Endothelial cell of umbilical vein (primary cell): Measurements from ENCODE around the gene GFOD1. TPM values are rescaled to one million over a fixed set of nuclear protein-coding genes. Genes with fewer than 3 reads are reported as not detected.

ENCODE experiments used
- BruUV-seq: library from RNA; stranded (reverse); fragments of 400-500 nt; replicated peaks from 2 replicates; lab custom pipeline; 2021; lab: Mats Ljungman, UMichigan
- CTCF ChIA-PET: fragments of 300-600, 350-600 bp; sonication (Branson Sonifier 250); formaldehyde crosslinking; loops from one replicate; lab custom pipeline; 2021; ENCODE audit warnings: antibody characterized with exemption, inconsistent platforms; lab: Charles Lee
- POLR2A ChIA-PET: fragments of 300-600, 350-600 bp; sonication (Branson Sonifier 250); formaldehyde crosslinking; loops from one replicate; lab custom pipeline; 2021; ENCODE audit warnings: antibody characterized with exemption, inconsistent platforms; lab: Charles Lee
- DNase-seq: peaks from one replicate; pipeline ENCODE4 v3.0.0-alpha.2; 2011; ENCODE audit warnings: low read depth, low spot score
- FAIRE-seq: peaks from 2 replicates; lab custom pipeline; 2011; peaks lifted over from hg19 to GRCh38; lab: Jason Lieb, UNC
- H2AFZ ChIP-seq: 2 replicates; pipeline ENCODE4 v1.6.0; 2012; ENCODE audit warnings: low read depth, low read length, control low read depth, inconsistent platforms
- H3K27ac ChIP-seq: 2 replicates; pipeline ENCODE4 v1.5.1; 2011; ENCODE audit warnings: low read depth, mild to moderate bottlenecking, control low read depth, low read length, moderate library complexity; ENCODE audit not compliant: insufficient read depth
- H3K27me3 ChIP-seq, 2 experiments: 2 replicates each; pipeline versions ENCODE4 v1.6.0 to v1.6.1; 2011; ENCODE audit warnings: low read length in 2 of 2, mixed read lengths in 1 of 2; ENCODE audit not compliant: control insufficient read depth in 2 of 2, insufficient read depth in 2 of 2
- H3K36me3 ChIP-seq, 2 experiments: 2 replicates in 1 of 2; 3 replicates in 1 of 2; pipeline ENCODE4 v1.5.1; 2011; ENCODE audit warnings: low read length in 2 of 2, mild to moderate bottlenecking in 1 of 2, moderate library complexity in 1 of 2; ENCODE audit not compliant: control insufficient read depth in 2 of 2, insufficient read depth in 2 of 2; ENCODE audit errors: extremely low read depth in 1 of 2
- H3K4me1 ChIP-seq: 3 replicates; pipeline ENCODE4 v1.5.1; 2011; ENCODE audit warnings: mild to moderate bottlenecking, low read length; ENCODE audit not compliant: control insufficient read depth, insufficient read depth; ENCODE audit errors: extremely low read depth
- H3K4me2 ChIP-seq: 2 replicates; pipeline ENCODE4 v1.6.1; 2011; ENCODE audit warnings: low read length, control low read depth, mixed read lengths; ENCODE audit not compliant: insufficient read depth
- H3K4me3 ChIP-seq, 3 experiments: fragments of 200-600 bp in 1 of 3; sonication (generic), shearing (Covaris generic) in 1 of 3; replicated peaks in 1 of 3; 2 replicates each; pipeline ENCODE4 v1.5.1; 2011 to 2016; ENCODE audit warnings: control low read depth in 3 of 3, low read length in 3 of 3, mild to moderate bottlenecking in 2 of 3, inconsistent platforms in 1 of 3, low read depth in 1 of 3, moderate library complexity in 1 of 3; ENCODE audit not compliant: insufficient read depth in 1 of 3
- H3K79me2 ChIP-seq: 2 replicates; pipeline ENCODE4 v1.6.0; 2012; ENCODE audit warnings: low read length, inconsistent platforms; ENCODE audit not compliant: control insufficient read depth, insufficient read depth
- H3K9ac ChIP-seq: replicated peaks from 2 replicates; pipeline ENCODE3; 2011; ENCODE audit warnings: low read length, control low read depth; ENCODE audit not compliant: insufficient read depth; ENCODE audit errors: extremely low read depth
- H3K9me1 ChIP-seq: replicated peaks from 3 replicates; pipeline ENCODE4 v1.6.0; 2011; ENCODE audit warnings: mild to moderate bottlenecking, low read length; ENCODE audit not compliant: control insufficient read depth, insufficient read depth; ENCODE audit errors: extremely low read depth
- H3K9me3 ChIP-seq: replicated peaks from 2 replicates; pipeline ENCODE4 v1.5.1; 2012; ENCODE audit warnings: low read length, inconsistent platforms; ENCODE audit not compliant: control insufficient read depth, insufficient read depth
- H4K20me1 ChIP-seq: replicated peaks from 2 replicates; pipeline ENCODE3; 2011; ENCODE audit warnings: mild to moderate bottlenecking, low read length; ENCODE audit not compliant: control insufficient read depth, insufficient read depth; ENCODE audit errors: extremely low read depth
- GATA2 ChIP-seq: IDR thresholded peaks from 2 replicates; pipeline ENCODE4 v1.7.0; 2011; ENCODE audit warnings: low read depth, mild to moderate bottlenecking, moderate library complexity, mixed read lengths, low read length; ENCODE audit not compliant: insufficient read length, insufficient read depth
- MYC ChIP-seq: IDR thresholded peaks from one replicate; pipeline ENCODE4 v1.6.1; 2011; ENCODE audit warnings: mild to moderate bottlenecking, low read depth, low read length
- POLR2A ChIP-seq: IDR thresholded peaks from 2 replicates; pipeline ENCODE4 v1.6.1; 2012; ENCODE audit warnings: low read depth, mild to moderate bottlenecking, control low read depth, low read length
- dilution Hi-C: fragments of 300-500 bp; cut with MboI; formaldehyde crosslinking; loops from one replicate; pipeline ENCODE4 v1.15.0; 2019; ENCODE audit warnings: low sequenced_read_pairs; ENCODE audit not compliant: extremely low pct_ligation_motif_present
- intact Hi-C: fragments of 100-400 bp; cut with micrococcal nuclease; formaldehyde crosslinking; loops from one replicate; pipeline ENCODE4 v1.10.0; 2022
- polyA plus RNA-seq, 4 experiments: library from polyadenylated mRNA; depleted of rRNA in 3 of 4; stranded (reverse) in 3 of 4; unstranded in 1 of 4; fragments of >200 nt; gene quantifications; 2 replicates each; pipeline versions ENCODE4 v1.2.1 to v1.2.3, GENCODE V29; 2011 to 2012; ENCODE audit warnings: missing spikeins in 1 of 4
- total RNA-seq: library from RNA; stranded (reverse); gene quantifications from 2 replicates; pipeline ENCODE4 v1.2.3, GENCODE V29; 2021
- TF ChIP-seq, protein P1 (sequence below): IDR thresholded peaks from 2 replicates; pipeline ENCODE4 v1.6.1; 2011; ENCODE audit not compliant: insufficient read depth, insufficient read length

The GFOD1 gene
- total and polyA plus RNA-seq, 2 donors (not counting 3 experiments of a cell fraction or from before 2014, with no cell fraction given), result 12.1 to 24.1 TPM

DNA sequence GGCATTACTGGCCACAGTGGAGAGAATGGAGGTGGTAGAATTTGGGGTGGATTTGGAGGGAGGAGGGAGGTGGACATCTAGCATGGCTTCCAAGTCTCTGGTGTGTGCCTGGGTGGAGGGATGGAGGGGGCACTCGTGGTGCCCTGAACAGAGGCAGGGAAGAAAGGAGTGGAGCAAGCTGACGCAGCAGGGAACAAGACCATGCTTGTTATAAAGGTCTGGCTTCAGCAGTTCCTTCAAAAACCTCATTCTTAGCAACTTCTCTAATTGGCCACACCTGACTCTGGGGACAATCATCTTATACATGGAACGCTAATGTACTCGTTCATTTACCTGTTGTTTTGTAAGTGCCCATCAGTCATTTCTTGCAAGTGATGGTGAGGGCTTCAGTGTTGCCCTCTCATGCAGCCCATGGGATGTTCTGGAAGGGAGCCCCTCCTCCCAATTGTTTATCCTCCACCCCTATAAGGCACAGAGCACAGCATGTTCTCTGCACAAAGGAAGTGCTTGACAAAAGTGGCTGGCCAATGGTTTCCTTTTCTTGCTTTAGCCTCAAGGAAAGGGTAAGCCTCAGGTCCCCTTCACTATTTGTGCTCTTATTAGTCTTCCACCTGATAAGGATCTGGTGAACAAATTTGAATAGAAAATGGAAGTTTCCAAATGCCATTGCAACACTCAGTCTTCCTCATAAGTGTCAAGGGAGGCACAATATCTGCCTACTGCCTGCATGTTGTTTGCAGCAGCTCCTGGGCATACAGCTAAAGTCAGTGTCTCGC, 39.3 kb downstream of the GFOD1 start:
- H3K36me3 ChIP-seq, result peaks cover 0 to 7% of the 10 kb centered on the region in 2 experiments
- CTCF ChIA-PET, result interaction anchor here (0.8 kb wide), 1 partner anchor 37 kb away, joined by 3 read pairs; no protein-coding TSS in a partner anchor
- H2AFZ ChIP-seq, result no peak overlapping the region
- no peak overlapping the region for H3K9ac ChIP-seq
- peak overlapping the region; percentile 31 for H3K4me2 ChIP-seq
- intact Hi-C loops (loop anchor here (5.0 kb wide), 1 partner anchor 89 kb away; no protein-coding TSS in a partner anchor), dilution Hi-C loops (no loop called here)
- peaks cover 24% of the 10 kb centered on the region for H3K4me1 ChIP-seq
- no TSS peak for BruUV-seq
- FAIRE-seq (peak; percentile 85), DNase-seq (peak; percentile 31)
- no peaks in the 10 kb centered on the region for H3K27me3 ChIP-seq
- POLR2A ChIA-PET, result no interaction called here
- no peaks in the 10 kb centered on the region for H3K9me3 ChIP-seq
- H3K27ac ChIP-seq, result no peak overlapping the region
- H3K9me1 ChIP-seq, result no peaks in the 10 kb centered on the region
- no peak overlapping the region for H3K4me3 ChIP-seq
- no peaks in the 10 kb centered on the region for H4K20me1 ChIP-seq
- TF ChIP-seq MYC (no peak), GATA2 (peak; percentile 85)
- TF ChIP-seq, protein P1, sequence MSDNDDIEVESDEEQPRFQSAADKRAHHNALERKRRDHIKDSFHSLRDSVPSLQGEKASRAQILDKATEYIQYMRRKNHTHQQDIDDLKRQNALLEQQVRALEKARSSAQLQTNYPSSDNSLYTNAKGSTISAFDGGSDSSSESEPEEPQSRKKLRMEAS, result no peak
- no peaks in the 10 kb centered on the region for H3K79me2 ChIP-seq

GRCh38 chr6:13446381-13446780, 41.0 kb downstream of the GFOD1 start:
- FAIRE-seq, result no peak
- BruUV-seq, result no TSS peak
- intact Hi-C loops, result loop anchor here (5.0 kb wide), 1 partner anchor 91 kb away; no protein-coding TSS in a partner anchor

More at GRCh38 chr6:13446381-13446780, 41.0 kb downstream of the GFOD1 start:
- no peak overlapping the region for H2AFZ ChIP-seq
- no peak overlapping the region for H3K27ac ChIP-seq
- no peaks in the 10 kb centered on the region for H3K27me3 ChIP-seq
- peaks cover 0 to 3% of the 10 kb centered on the region in 2 experiments for H3K36me3 ChIP-seq
- ChIA-PET POLR2A (no interaction called here), CTCF (no interaction called here)
- no peaks in the 10 kb centered on the region for H3K79me2 ChIP-seq
- TF ChIP-seq POLR2A, result no peak
- H3K4me3 ChIP-seq, result no peak overlapping the region
- no peak overlapping the region for H3K9ac ChIP-seq
- H4K20me1 ChIP-seq, result no peaks in the 10 kb centered on the region
- no peaks in the 10 kb centered on the region for H3K9me3 ChIP-seq
- no peaks in the 10 kb centered on the region for H3K9me1 ChIP-seq
- dilution Hi-C loops, result no loop called here
- H3K4me2 ChIP-seq, result no peak overlapping the region
- H3K4me1 ChIP-seq, result peaks cover 24% of the 10 kb centered on the region
- no peak for DNase-seq
